GM18526 (cell line): Measurements from ENCODE around the gene ZCCHC2.

Experiments
- POLR2A ChIP-seq: IDR thresholded peaks from 3 replicates; pipeline ENCODE4 v1.6.1; 2011; ENCODE audit not compliant: insufficient read length; ENCODE audit errors: extremely low read depth

The ZCCHC2 gene

DNA sequence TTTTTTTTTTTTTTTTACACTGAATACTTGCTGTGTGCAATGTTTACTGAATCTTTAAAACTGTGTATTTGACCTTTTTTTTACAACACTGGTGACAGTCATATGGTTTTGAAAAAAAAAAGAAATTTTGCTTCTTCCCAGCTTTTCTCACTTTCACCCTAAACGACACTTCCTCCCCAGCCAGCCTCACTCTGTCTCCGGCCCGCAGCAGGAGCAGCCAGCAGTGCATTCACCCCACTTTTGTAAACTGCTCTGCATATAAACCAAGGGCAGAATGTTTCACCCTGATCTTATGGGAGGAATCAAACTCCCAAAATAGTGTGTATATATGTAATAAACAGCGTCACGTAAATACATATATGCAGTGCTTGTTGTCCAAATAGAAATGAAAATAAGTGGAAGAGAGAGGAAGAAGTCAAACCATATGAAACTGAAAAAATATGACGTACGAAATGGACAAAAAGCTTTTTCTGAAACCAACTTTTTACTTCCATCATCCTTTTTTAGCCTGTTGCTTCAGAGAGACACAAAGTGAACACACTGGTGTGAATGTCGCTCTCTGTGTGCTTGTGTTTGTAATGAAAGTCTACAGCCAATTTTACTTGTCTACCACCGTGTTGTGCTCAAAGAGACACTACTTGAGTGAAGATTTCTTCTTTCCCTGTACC, 54.2 kb downstream of the ZCCHC2 start:
- no peak for TF ChIP-seq POLR2A

DNA sequence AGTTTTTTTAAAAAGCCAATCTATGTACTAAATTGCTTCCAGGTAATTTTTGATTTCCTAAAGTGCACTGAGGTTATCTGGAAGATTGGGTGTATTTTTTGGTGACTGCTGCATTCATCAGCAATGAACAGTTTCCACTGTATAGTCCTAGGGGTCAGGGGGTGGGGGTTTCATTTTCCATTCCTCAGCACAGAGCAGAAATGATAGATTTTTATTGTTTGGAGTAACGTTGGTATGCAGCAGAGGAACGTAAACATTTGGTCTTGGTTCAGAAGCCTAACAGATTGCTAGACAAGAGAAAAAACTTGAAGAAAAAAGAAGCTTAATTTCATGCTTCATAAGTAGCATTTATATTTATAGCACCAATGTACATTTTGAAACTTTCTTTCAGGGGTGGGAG, 54.9 kb downstream of the ZCCHC2 start:
- TF ChIP-seq POLR2A, result no peak

- no peak for TF ChIP-seq POLR2A
Observed at GRCh38 chr18:62578980-62579511, 56.2 kb downstream of the ZCCHC2 start.

- no peak for TF ChIP-seq POLR2A
Observed at GRCh38 chr18:62583376-62583775, 60.6 kb downstream of the ZCCHC2 start.

- no peak for TF ChIP-seq POLR2A
Observed at GRCh38 chr18:62584241-62585120, 61.7 kb downstream of the ZCCHC2 start.

DNA sequence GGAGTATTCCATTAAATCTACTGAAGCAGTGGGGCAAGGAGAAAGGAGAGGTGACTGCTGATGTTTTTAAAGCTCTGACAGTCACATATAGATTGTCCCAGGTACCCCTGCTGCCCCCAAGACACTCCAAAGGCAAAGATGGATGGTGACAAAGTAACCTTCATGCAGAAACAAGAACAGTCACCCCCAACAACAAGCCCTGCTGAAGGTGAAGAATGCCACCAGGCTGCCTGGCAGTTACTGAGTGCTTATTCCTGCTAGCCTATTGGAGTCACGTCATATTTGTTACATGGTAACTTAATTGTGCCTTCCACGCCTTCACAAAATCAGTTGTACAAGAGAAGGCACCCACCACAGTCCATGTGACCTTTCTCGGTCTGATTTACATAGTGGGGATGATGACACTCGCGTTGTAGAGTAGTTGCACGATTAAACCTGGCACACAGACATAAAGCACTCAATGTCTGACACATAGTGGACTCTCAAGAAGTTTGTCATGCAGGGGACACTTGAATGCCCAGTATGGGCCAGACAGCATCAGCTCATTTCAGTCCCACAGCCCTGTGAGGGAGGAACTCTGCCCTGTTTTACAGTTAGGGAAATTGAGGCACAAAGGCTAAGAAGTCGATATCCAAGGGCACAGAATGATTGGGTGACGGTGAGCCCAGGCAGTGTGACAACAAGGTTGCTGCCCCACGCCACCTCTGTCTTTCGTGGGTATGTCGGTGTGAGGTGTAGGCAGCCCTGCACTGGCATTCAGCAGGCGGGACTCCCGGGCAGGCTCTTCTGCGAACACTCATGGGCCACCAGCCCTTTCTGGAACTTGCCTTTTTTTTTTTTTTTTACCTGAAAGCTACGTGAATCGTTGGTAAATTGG, 62.7 kb downstream of the ZCCHC2 start:
- TF ChIP-seq POLR2A, result no peak

- TF ChIP-seq POLR2A, result no peak
Observed at GRCh38 chr18:62586151-62586774, 63.4 kb downstream of the ZCCHC2 start.

DNA sequence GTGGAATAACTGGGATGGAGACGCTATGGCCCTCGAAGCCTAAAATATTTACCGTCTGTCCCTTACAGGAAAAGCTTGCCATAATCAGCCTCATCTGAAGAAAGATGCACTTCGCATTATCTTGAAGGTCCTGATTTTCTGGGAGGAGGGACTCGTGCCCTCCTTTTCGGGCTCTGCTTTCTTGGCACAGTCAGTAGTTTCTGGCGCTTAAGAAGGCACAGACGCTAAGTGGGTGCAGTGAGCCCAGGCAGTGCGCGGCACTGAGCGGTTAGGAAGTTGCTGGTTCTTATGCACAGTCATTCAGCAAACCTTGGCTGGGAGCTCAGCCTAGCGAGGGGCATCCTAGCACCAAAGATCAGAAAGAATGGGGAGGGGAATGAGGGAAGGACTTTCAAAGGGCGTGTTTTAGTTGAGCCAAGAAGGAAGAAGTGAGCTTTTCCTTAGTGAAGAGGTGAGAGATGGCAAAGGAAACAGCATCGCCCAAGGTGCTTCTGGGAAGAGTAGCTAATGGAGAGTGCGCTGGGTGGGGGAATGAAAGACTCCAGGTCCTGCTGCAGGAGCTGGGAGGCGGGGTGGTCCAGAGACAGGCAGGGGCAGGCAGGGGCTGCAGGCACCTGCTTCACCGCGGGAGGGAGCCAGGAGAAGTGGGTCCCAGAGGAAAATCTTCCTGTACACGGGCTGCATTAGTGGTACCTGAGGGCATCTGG, 64.1 kb downstream of the ZCCHC2 start:
- no peak for TF ChIP-seq POLR2A

DNA sequence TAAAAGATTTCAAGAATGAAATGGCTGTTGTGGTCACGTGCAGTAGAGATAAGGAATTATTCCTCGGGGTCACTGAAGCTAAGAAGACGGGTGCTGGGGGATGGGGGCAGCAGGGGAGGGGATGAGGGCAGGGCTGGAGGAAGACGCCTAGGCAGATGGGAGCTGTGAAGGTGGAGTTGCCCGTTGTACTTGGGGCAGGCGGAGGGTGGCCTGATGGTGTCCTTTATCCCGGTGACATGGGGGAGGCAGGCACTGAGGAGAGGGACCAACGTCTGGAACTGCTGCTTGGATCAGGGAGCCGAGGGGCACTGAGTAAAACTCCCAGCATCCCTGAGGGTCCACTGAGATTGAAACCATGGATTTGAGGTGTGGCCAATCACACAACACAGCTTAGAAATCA, 64.9 kb downstream of the ZCCHC2 start:
- TF ChIP-seq POLR2A, result no peak

- no peak for TF ChIP-seq POLR2A
Observed at GRCh38 chr18:62588217-62588616, 65.4 kb downstream of the ZCCHC2 start.

DNA sequence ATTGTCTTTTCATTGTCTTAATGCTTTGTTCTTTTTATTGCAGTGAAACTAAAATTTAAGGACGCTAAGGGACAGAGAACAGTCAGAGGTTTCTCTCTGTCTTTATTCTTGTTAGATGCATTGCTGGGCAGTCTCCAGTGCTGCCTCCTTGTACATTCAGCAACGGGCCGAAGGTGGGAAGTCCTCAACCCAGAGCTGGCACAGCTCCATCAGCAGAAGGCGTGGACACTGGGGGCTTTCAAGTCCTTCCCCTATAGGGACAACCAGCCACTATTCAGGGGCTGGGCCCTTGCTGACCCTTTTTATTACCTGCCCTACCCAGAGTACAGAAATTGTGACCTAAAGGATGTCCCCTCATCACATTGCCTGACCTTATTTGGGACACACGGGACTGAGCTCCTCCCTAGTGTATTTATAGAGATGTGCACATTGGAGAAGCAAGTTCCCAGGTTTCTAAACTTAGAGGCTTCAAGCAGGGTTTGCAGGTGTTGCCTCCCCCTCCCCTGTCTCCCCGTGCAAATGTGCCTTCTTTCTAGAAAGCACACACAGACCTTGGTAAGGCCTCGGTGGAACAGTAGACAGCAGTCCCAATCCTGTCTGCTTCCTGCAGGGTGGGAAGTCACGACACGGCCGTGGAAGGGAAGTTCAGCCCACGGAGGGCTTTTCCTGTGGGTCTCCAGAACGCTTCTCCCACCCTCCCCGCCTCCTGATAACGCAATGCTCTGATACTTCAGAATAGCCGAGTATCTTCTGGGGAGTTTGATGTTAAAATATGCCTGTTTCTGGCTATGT, 68.2 kb downstream of the ZCCHC2 start:
- no peak for TF ChIP-seq POLR2A

DNA sequence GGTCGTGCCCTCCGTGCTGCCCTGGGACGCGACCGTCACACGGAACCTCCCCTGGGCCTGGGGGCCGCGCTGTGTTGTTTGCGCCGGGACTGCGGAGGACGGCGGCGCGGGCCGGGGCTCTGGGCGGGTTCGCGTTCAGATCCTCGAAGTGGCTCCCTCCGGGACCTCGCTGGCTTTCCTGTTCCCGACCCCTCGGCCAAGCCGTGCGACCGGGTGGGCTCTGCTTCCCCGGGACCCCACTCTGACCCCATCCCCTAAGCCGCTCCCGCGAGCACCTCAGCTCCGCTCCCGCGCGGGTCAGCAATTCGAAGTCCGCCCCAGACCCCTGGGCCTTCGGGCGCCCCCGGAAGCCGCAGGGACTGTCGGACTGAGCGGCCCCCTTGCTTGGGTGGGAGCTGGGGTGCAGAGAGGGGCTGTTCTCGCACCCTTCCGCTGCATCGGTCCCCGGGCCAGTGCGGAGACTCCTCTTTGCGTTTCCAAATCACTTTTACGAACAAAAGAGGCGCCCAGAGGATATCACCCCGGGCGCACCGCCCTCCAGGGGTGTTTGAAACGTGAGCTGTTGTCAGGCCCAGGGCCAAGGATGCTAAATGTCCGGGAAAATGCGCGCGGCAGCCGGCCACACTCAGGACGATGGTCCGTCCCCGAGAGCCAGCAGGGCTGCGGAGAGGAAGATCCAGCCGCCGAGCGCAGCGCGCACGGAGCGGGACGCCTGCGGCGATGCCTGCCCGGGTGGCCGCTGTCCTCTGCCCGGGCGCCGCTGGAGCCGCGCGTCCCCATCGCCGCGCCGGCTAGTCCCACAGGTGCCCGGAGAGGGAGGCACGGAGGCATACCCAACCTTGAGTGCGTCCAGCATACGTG, 73.5 kb downstream of the ZCCHC2 start:
- no peak for TF ChIP-seq POLR2A

DNA sequence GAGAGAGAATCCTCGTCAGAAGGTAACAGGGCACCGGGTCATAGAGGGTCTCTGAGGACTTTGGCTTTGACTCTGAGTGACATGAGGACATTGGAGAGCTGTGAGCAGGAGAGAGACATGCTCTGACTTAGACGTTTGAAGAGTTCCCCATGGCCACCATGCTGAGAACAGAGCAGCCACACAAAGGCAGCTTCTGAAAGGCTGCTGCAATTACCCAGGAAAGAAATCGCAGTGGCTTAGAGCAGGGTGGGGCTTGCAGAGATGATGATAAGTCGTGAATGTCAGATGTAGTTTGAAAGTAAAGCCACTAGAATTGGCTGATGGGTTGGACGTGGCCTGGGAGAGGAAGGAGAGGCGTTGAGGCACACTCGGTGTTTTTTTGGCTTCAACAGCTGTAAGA, 79.0 kb downstream of the ZCCHC2 start:
- no peak for TF ChIP-seq POLR2A
